PFSK-1 (cell line): ENCODE data around the gene MMP11.

Source experiments
- FOXP2 ChIP-seq: optimal IDR thresholded peaks from 2 replicates; pipeline ENCODE3; 2011; ENCODE audit warnings: borderline replicate concordance, control low read depth, inconsistent platforms; ENCODE audit not compliant: insufficient read depth; ENCODE audit errors: extremely low read length, extremely low read depth
- POLR2AphosphoS5 ChIP-seq: IDR thresholded peaks from 2 replicates; pipeline ENCODE4 v1.6.1; 2012; ENCODE audit warnings: low read depth, mild to moderate bottlenecking, control low read depth, low read length, moderate library complexity
- SIN3A ChIP-seq: IDR thresholded peaks from 2 replicates; pipeline ENCODE4 v1.6.1; 2012; ENCODE audit warnings: mild to moderate bottlenecking, low read length, moderate library complexity, borderline replicate concordance; ENCODE audit not compliant: insufficient read depth
- TAF1 ChIP-seq: IDR thresholded peaks from 2 replicates; pipeline ENCODE4 v1.6.1; 2012; ENCODE audit warnings: low read length, control low read depth, borderline replicate concordance; ENCODE audit not compliant: insufficient read depth
- TF ChIP-seq, protein P1 (sequence below), 2 experiments: IDR thresholded peaks; 2 replicates each; pipeline versions ENCODE4 v1.6.1 to v1.8.0; 2011 to 2012; ENCODE audit warnings: low read depth in 2 of 2, low read length in 2 of 2, control low read depth in 1 of 2, inconsistent platforms in 1 of 2, mild to moderate bottlenecking in 1 of 2, moderate library complexity in 1 of 2; ENCODE audit not compliant: insufficient read depth in 1 of 2

DNA sequence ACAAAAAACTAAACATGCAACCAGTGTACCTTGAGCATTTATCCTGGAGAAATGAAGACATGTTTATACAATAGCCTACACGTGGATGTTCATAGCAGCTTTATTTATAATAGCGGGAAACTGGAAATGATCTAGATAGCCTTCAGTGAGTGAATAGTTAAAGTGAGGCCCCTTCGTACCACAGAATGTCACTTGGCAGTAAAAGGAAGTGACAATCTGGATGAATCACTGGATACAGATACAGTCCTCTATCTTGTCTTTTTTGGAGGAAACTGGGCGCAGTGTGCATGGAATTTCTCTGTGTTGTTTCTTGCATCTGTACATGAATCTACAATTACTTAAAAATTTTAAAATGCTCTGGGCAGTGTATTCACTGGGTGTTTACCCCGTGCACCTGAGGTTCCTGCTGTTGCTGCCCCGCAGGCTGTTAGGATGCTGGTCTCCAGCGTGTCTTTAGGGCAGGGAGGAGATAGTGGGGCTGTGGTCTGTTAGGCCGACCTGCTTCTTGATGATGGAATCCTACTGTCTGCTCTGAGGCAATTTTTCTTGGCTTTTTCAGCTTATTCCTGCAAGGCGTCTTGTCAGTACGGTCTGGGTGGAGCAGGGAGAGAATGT lies 43.0 kb downstream of the MMP11 start:
- TF ChIP-seq POLR2AphosphoS5 (no peak), SIN3A (no peak), TAF1 (no peak), FOXP2 (no peak)
- TF ChIP-seq, protein P1, sequence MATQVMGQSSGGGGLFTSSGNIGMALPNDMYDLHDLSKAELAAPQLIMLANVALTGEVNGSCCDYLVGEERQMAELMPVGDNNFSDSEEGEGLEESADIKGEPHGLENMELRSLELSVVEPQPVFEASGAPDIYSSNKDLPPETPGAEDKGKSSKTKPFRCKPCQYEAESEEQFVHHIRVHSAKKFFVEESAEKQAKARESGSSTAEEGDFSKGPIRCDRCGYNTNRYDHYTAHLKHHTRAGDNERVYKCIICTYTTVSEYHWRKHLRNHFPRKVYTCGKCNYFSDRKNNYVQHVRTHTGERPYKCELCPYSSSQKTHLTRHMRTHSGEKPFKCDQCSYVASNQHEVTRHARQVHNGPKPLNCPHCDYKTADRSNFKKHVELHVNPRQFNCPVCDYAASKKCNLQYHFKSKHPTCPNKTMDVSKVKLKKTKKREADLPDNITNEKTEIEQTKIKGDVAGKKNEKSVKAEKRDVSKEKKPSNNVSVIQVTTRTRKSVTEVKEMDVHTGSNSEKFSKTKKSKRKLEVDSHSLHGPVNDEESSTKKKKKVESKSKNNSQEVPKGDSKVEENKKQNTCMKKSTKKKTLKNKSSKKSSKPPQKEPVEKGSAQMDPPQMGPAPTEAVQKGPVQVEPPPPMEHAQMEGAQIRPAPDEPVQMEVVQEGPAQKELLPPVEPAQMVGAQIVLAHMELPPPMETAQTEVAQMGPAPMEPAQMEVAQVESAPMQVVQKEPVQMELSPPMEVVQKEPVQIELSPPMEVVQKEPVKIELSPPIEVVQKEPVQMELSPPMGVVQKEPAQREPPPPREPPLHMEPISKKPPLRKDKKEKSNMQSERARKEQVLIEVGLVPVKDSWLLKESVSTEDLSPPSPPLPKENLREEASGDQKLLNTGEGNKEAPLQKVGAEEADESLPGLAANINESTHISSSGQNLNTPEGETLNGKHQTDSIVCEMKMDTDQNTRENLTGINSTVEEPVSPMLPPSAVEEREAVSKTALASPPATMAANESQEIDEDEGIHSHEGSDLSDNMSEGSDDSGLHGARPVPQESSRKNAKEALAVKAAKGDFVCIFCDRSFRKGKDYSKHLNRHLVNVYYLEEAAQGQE (IDR thresholded peaks at IDR 0.05; ENCODE audit: insufficient read depth in 1 of 2, low read depth in 2 of 2, low read length in 2 of 2): no peak
